COR-L47 (cell line): Measurements from ENCODE around the gene TNIK.

Source experiments
- DNase-seq: peaks from one replicate; lab custom pipeline; 2025; lab: John Stamatoyannopoulos, UW

TNIK gene

DNA sequence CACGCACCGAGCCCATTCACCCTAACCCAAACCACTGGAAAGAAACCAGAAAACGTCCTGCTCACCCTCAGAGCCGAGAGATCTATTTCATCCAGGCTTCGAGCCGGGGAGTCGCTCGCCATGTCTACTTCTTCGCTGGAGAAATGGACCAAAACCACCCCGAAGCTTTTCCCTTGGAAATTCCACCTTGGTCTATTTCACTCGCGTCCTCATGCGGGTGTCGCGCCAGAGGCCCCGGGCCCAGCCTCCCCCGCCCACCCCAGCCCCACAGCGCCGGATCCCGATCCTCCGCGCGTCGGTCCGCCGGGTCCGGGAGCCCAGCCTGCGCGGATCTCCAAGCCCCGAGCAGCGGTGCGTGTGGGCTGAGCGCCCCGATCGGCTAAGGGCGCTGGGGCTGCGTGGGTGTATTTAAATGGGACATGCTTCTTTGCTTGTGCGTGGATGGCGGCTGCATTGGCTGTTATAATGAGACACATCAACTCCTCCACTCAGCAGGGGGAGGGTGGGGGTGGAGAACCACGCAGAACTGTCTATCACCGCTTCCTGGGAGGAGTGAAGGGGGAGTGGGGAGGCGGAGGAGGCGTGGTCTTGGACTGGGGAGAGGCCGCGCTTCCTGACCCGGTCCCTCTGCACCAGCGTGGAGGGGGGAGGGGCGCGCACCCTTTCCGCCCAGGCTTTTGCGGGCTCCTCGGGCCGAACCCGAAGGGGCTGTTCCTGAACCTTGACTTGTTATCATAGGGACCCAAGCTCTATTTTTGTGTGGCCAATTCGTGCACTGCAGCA, at the start of gene TNIK:
Gene TNIK, minus strand, starts transcription at position 464 of the 783 bp plus-strand sequence. Its CDS starts 342 bp downstream, at position 122.
- peak; percentile 84 for DNase-seq

- no peak for DNase-seq
Measured at GRCh38 chr3:171508676-171509075, 48.5 kb upstream of the TNIK start.

- DNase-seq, result no peak
Measured at GRCh38 chr3:171508206-171508605, 48.0 kb upstream of the TNIK start.

GRCh38 chr3:171506743-171507319, 46.6 kb upstream of the TNIK start:
- DNase-seq, result no peak

DNA sequence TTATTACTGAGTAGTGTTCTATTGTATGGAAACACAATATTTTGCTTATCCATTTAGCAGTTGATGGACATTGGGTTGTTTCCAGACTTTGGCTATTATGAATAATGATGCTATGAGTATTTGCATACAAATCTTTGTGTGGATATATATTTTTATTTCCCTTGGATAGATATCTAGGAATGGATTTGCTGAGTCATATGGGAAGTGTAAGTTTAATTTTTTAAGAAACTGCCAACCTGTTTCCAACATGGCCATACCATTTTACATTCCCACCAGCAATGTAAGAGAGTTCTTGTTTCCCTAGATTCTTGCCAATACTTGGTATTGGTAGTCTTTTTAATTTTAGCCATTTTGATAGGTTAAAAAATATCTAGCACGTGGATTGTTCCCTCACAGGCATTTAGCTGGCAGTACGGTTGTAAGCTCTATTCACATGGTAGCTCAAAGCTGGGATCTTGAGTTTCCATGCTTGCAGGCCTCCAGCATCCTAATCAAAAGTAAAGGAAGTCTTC, 45.7 kb upstream of the TNIK start:
- no peak for DNase-seq

- no peak for DNase-seq
Measured at GRCh38 chr3:171504376-171504775, 44.2 kb upstream of the TNIK start.

DNA sequence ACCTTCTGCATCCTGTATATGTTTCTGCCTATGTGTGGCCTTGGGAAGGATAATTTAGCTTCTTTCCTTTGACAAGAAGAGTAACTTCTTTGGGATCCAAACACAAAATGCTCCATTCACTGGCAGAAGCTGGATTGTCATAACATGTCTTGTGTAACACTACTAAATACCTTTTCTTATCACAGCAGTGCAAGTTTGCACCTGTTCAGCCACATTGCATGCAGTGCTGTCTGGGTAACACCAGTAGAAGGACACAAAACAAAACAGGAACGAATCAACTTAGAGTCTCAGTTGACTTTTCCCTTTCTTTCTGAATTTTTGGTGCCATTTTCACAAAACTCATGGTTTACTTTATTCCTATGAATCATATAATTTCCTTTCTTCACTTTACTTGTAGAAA, 43.6 kb upstream of the TNIK start:
- DNase-seq, result no peak

DNA sequence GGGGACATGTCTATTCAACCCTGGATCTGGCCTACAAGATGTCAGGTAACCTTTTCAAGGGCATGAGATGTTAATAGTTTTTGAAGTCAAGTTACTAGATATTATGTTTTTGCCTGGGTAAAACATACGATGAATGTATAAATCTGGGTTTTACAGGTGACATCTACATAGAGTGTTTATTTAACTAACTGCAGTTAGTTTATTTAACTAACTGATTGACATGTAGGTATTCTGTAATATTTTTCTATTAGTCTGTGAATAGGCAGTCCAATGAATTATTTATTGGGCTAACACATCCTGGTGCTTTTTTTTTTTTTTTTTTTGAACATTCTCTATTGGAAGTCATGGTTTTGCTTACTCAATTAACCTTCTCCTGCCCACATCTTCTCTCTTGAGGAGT, 38.7 kb upstream of the TNIK start:
- no peak for DNase-seq

DNA sequence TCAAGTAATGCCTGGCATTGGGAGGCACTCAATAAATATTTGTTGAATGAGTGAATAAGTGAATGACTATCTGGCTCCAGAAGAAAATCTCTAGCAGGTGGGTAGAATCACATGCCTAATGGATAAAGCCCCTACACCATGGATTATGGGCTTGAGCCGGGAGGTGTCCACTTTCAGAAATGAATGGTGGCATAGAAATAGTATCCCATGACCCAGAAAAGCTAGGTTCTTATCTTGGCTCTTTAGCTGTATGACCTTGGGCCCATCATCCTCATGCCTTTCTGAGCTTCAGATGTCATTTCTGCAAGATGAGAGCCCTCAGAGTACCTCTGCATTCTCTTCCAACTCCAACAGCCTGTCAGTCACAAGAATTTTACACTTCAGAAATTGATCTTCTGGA, 37.3 kb upstream of the TNIK start:
- no peak for DNase-seq

- DNase-seq, result no peak
Measured at GRCh38 chr3:171495413-171495812, 35.2 kb upstream of the TNIK start.

GRCh38 chr3:171494457-171495109, 34.4 kb upstream of the TNIK start:
- no peak for DNase-seq

- no peak for DNase-seq
Measured at GRCh38 chr3:171491361-171491760, 31.2 kb upstream of the TNIK start.

GRCh38 chr3:171490901-171491300, 30.7 kb upstream of the TNIK start:
- no peak for DNase-seq

- no peak for DNase-seq
Measured at GRCh38 chr3:171489348-171489747, 29.1 kb upstream of the TNIK start.

DNA sequence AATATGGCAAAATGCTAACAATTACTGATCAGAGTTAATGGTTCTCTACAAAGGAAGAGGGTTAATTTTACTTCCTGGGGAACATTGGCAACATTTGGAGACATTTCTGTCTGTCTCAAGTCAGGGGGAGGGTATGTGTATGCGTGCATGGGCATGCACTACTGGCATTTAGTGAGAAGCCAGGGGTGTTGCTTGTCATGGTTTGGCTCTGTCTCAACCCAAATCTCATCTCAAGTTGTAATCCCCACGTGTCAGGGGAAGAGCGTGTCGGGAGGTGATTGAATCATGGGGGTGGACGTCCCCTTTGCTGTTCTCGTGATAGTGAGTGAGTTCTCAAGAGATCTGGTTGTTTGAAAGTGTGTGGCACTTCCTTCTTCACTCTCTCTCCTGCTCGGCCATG, 28.3 kb upstream of the TNIK start:
- no peak for DNase-seq

DNA sequence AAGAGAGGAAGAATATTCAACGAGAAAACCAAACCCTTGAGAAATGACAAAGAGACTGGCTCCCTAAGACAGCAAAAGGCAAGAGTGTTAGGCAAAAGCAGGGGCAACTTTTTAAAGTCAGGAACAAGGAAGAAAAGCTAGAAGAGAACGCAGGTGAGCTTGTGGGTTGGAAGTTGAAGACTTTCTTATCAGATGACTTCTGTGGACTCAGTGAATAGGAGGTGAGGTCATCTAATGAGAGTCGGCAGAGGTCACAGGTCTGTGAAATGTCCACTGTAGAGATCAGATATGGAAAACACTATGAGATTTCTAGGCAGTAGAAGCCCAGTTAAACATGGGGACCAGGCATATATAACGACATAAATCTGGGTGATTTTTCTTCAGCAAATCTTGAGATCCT, 27.2 kb upstream of the TNIK start:
- DNase-seq, result no peak

DNA sequence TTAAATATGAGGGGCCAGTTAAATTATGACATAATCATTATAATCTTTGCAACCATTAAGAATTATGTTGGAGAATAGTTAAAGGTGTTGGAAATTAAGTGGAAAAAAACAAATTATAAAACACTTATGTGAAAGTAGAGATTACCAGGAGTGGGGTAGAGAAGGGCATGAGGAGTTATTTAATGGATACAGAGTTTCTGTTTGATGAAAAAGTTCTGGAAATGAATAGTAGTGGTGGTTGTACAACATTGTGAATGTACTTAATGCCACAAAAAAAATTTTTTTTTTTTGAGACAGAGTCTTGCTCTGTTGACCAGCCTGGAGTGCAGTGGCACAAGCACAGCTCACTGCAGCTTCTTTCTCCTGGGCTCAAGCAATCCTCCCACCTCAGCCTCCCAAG, 25.1 kb upstream of the TNIK start:
- no peak for DNase-seq

- no peak for DNase-seq
Measured at GRCh38 chr3:171481011-171481410, 20.8 kb upstream of the TNIK start.

DNA sequence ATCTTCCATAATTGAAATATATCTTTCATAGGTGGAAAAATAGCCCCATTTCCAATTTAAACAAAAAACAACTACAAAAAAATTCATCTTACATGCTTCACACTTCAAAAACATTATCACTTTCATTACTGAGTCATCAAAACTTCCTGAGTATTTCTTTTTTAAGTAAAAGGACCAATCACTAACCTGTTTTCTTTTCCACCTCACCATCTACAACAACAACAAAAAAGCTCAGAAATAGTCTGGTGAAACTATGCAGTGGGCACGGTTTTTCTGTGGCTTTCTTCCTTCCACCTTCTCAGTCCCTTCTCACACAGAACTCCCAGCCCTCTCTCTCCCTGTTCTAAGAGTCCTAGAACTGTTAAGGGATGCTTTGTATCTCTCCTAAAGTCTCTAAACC, 20.3 kb upstream of the TNIK start:
- no peak for DNase-seq

- no peak for DNase-seq
Measured at GRCh38 chr3:171476532-171477102, 16.4 kb upstream of the TNIK start.

DNA sequence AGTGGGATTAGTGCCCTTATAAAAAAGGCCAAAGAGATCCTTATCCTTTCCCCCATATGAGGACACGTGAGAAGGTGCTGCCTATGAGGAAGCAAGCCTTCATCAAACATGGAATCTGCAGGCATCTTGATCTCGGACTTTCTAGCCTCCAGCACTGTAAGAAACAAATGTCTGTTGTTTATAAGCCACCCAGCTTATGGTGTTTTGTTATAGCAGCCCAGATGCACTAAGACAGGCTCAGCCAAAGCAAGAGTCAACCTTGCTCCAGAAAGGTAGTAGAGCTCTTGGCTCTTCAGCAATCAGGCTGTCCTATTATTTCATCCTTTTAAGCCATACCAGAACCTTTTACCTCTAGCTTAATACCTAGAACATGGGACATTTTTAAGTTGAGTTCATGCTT, 12.3 kb upstream of the TNIK start:
- DNase-seq, result no peak

DNA sequence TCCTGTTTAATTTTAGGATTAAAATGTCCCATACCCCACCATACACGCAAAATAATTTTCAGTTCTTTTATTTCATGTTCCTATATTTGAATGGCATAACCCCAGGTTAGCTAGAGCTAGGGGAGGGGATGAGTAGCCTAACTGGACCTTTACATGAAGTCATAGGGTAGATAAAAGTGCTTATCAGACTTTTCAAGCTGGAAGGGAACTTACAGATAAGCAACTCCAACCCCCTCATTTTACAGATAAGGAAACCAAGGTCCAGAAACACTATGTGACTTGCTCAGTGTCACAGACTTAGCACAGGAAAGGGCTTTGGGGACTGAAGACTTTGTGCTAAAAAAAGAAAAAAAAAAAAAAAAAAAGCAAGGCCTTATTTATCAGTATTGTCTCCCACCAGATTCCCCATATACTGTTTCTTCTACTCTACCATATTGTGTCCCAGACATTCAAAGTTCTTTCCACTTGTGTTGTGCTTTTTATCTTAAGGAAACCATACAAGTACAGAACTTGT, 10.6 kb upstream of the TNIK start:
- no peak for DNase-seq

- no peak for DNase-seq
Measured at GRCh38 chr3:171469376-171469775, 9.2 kb upstream of the TNIK start.
